H1 (cell line): ENCODE data around the gene PPP2R2C. TPM values are rescaled to one million over a fixed set of nuclear protein-coding genes. Genes with fewer than 3 reads are reported as not detected.

Experiments
- EZH2 ChIP-seq: fragments of 200-600 bp; sonication (generic); IDR thresholded peaks from 2 replicates; pipeline ENCODE4 v1.7.1; 2012; ENCODE audit warnings: low read depth, mild to moderate bottlenecking, moderate library complexity, low read length, inconsistent platforms; ENCODE audit not compliant: severe bottlenecking
- POU5F1 ChIP-seq: IDR thresholded peaks from 2 replicates; pipeline ENCODE4 v1.6.1; 2011; ENCODE audit warnings: low read depth, mild to moderate bottlenecking, low read length, moderate library complexity
- TAF7 ChIP-seq: optimal IDR thresholded peaks from 2 replicates; pipeline ENCODE3; 2011; ENCODE audit warnings: low read depth, mild to moderate bottlenecking, inconsistent platforms, low read length, moderate library complexity, borderline replicate concordance
- polyA plus RNA-seq, 7 experiments: library from polyadenylated mRNA; depleted of rRNA in 3 of 7; stranded (reverse) in 5 of 7; unstranded in 2 of 7; fragments of >200 nt in 5 of 7; fragments of 200-250 nt in 2 of 7; gene quantifications; 1 replicate in 5 of 7; 2 replicates in 1 of 7; 4 replicates in 1 of 7; pipeline versions ENCODE4 v1.2.1 to v1.2.3, GENCODE V29; 2011 to 2013; ENCODE audit warnings: missing spikeins in 2 of 7, mixed read lengths in 2 of 7
- total RNA-seq: library from RNA; stranded (reverse); fragmentation: NEBNext Ultra II Directional; extraction: Animal tissue kit (Norgen Biotek cat#: 25700); gene quantifications from 2 replicates; pipeline ENCODE4 v1.2.1, GENCODE V29; 2021
- TF ChIP-seq, protein P1 (sequence below): IDR thresholded peaks from 2 replicates; pipeline ENCODE4 v1.6.1; 2012; ENCODE audit warnings: low read length, inconsistent platforms
- TF ChIP-seq, protein P2 (sequence below): IDR thresholded peaks from 2 replicates; pipeline ENCODE4 v1.6.1; 2012; ENCODE audit warnings: inconsistent platforms

PPP2R2C gene
- total and polyA plus RNA-seq, 2 of the 8 experiments (the other 6 are each of a cell fraction or from before 2014, with no cell fraction given): 6.4 TPM

DNA sequence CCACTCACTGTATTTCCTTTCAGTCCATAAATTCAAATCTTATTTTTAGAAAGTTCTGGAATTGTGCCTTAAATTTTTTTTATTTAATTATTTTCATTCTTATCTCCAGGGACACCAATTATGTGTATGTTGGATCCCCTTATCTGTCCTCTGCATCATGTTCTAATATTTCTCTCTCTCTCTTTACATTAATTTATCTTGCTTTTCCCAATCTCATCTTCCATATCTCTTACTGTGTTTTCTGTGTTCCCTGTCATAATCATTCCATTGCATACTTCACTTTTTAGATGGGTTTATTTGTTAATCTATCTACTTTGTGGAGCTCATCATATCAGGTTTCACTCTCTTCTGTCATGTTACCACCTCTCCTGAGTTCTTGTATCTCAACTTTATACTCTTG lies 37.4 kb downstream of the PPP2R2C start (continued):
- no peak for TF ChIP-seq EZH2
- TF ChIP-seq, protein P1, sequence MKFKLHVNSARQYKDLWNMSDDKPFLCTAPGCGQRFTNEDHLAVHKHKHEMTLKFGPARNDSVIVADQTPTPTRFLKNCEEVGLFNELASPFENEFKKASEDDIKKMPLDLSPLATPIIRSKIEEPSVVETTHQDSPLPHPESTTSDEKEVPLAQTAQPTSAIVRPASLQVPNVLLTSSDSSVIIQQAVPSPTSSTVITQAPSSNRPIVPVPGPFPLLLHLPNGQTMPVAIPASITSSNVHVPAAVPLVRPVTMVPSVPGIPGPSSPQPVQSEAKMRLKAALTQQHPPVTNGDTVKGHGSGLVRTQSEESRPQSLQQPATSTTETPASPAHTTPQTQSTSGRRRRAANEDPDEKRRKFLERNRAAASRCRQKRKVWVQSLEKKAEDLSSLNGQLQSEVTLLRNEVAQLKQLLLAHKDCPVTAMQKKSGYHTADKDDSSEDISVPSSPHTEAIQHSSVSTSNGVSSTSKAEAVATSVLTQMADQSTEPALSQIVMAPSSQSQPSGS: no peak
- TF ChIP-seq, protein P2, sequence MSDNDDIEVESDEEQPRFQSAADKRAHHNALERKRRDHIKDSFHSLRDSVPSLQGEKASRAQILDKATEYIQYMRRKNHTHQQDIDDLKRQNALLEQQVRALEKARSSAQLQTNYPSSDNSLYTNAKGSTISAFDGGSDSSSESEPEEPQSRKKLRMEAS: no peak
- no peak for TF ChIP-seq TAF7
- TF ChIP-seq POU5F1: no peak
